SK-N-SH treated with all-trans-retinoic acid at 6 μM for 48 hours (cell line): ENCODE data around the gene SLC28A1.
"Not testable (repeated sequence)": the region's sequence is repeated elsewhere in the genome, so short reads cannot be mapped to it uniquely, and the experiment has no call there.

Experiments
- ATAC-seq: fragments of 200-7000 bp; cut with Tn5 transposase; 3 replicates; pipeline ENCODE4 v1.9.1; 2020; ENCODE audit warnings: mild to moderate bottlenecking, moderate library complexity
- ARNTL ChIP-seq: fragments of 450-650 bp; formaldehyde crosslinking; IDR thresholded peaks from 2 replicates; pipeline ENCODE4 v1.5.0; 2020; ENCODE audit warnings: low read depth, mild to moderate bottlenecking, moderate library complexity, borderline replicate concordance
- BACH2 ChIP-seq: fragments of 250-450 bp; sonication (Bioruptor Pico); IDR thresholded peaks from 2 replicates; pipeline ENCODE4 v1.9.0; 2021; ENCODE audit warnings: mild to moderate bottlenecking, borderline replicate concordance
- CREB5 ChIP-seq: fragments of 250-450 bp; sonication (Bioruptor Pico); IDR thresholded peaks from 2 replicates; pipeline ENCODE4 v1.5.1; 2020; ENCODE audit warnings: low read depth, mild to moderate bottlenecking, moderate library complexity
- CSDC2 ChIP-seq: fragments of 250-450 bp; sonication (Bioruptor Pico); IDR thresholded peaks from 2 replicates; pipeline ENCODE4 v1.5.0; 2020; ENCODE audit warnings: mild to moderate bottlenecking, moderate library complexity
- GLIS3 ChIP-seq: fragments of 250-450 bp; sonication (Bioruptor Pico); IDR thresholded peaks from 2 replicates; pipeline ENCODE4 v1.5.0; 2020; ENCODE audit warnings: mild to moderate bottlenecking, moderate library complexity
- ISL1 ChIP-seq: fragments of 250-450 bp; sonication (Bioruptor Pico); IDR thresholded peaks from 2 replicates; pipeline ENCODE4 v2.1.2; 2022; ENCODE audit warnings: mild to moderate bottlenecking, moderate library complexity
- OSR1 ChIP-seq: fragments of 250-450 bp; sonication (Bioruptor Pico); IDR thresholded peaks from 2 replicates; pipeline ENCODE4 v1.8.0; 2022; ENCODE audit warnings: moderate library complexity, mild to moderate bottlenecking, inconsistent platforms
- POU6F1 ChIP-seq: fragments of 250-450 bp; sonication (Bioruptor Pico); IDR thresholded peaks from 2 replicates; pipeline ENCODE4 v1.8.0; 2021; ENCODE audit warnings: low read depth, mild to moderate bottlenecking, moderate library complexity, borderline replicate concordance
- PPARA ChIP-seq: fragments of 250-450 bp; sonication (Bioruptor Pico); IDR thresholded peaks from 2 replicates; pipeline ENCODE4 v1.5.0; 2020; ENCODE audit warnings: mild to moderate bottlenecking, borderline replicate concordance
- RARB ChIP-seq: fragments of 250-450 bp; sonication (Bioruptor Pico); IDR thresholded peaks from 2 replicates; pipeline ENCODE4 v1.8.0; 2021; ENCODE audit warnings: mild to moderate bottlenecking, moderate library complexity
- SNAI2 ChIP-seq: fragments of 250-450 bp; sonication (Bioruptor Pico); IDR thresholded peaks from 2 replicates; pipeline ENCODE4 v1.5.0; 2020; ENCODE audit warnings: mild to moderate bottlenecking, moderate library complexity
- TCF4 ChIP-seq: fragments of 250-450 bp; sonication (Bioruptor Pico); IDR thresholded peaks from 2 replicates; pipeline ENCODE4 v1.8.0; 2021; ENCODE audit warnings: mild to moderate bottlenecking, moderate library complexity, borderline replicate concordance
- TOX ChIP-seq: fragments of 250-450 bp; sonication (Bioruptor Pico); IDR thresholded peaks from 2 replicates; pipeline ENCODE4 v1.8.0; 2021; ENCODE audit warnings: mild to moderate bottlenecking, moderate library complexity, borderline replicate concordance
- ZC3H10 ChIP-seq: fragments of 250-450 bp; sonication (Bioruptor Pico); IDR thresholded peaks from 2 replicates; pipeline ENCODE4 v1.5.1; 2021; ENCODE audit warnings: mild to moderate bottlenecking, moderate library complexity
- ZFP3 ChIP-seq: fragments of 250-450 bp; sonication (Bioruptor Pico); IDR thresholded peaks from 2 replicates; pipeline ENCODE4 v1.5.0; 2020; ENCODE audit warnings: mild to moderate bottlenecking, moderate library complexity
- ZFP30 ChIP-seq: fragments of 450-650 bp; formaldehyde crosslinking; IDR thresholded peaks from 2 replicates; pipeline ENCODE4 v1.5.0; 2022; ENCODE audit warnings: mild to moderate bottlenecking, moderate library complexity
- ZNF565 ChIP-seq: fragments of 450-650 bp; formaldehyde crosslinking; conservative IDR thresholded peaks from 2 replicates; pipeline ENCODE4 v1.5.0; 2020; ENCODE audit warnings: low read depth, mild to moderate bottlenecking, moderate library complexity
- ZNF70 ChIP-seq: fragments of 450-650 bp; formaldehyde crosslinking; IDR thresholded peaks from 2 replicates; pipeline ENCODE4 v1.5.0; 2020; ENCODE audit warnings: mild to moderate bottlenecking, moderate library complexity
- ZNF8 ChIP-seq: fragments of 450-650 bp; formaldehyde crosslinking; IDR thresholded peaks from 2 replicates; pipeline ENCODE4 v1.5.0; 2020; ENCODE audit warnings: mild to moderate bottlenecking, moderate library complexity
- TF ChIP-seq, protein P1 (sequence below): fragments of 250-450 bp; sonication (Bioruptor Pico); IDR thresholded peaks from 2 replicates; pipeline ENCODE4 v1.5.1; 2021; ENCODE audit warnings: mild to moderate bottlenecking, moderate library complexity
- TF ChIP-seq, protein P2 (sequence below): fragments of 250-450 bp; sonication (Bioruptor Pico); IDR thresholded peaks from 2 replicates; pipeline ENCODE4 v1.5.0; 2020; ENCODE audit warnings: mild to moderate bottlenecking, moderate library complexity

Gene SLC28A1

DNA sequence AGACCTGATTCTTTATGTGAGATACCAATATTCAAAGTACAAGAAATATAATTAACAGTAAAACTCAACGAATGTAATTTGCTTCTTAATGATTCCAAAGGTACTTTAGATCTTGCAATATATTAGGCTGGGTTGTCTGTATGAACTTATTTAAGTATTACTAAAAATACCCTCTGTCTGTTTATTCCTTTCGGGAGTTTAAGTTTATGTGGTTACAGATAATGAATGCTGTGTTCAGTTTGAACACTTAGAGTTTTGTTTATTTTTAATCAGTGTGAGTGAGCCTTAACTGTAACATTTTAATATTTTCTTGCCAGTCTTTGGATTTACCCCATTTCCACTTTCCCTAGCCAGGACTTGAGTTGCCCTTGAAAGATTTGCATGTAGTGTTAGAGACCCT, 100.7 kb downstream of the SLC28A1 start (continued):
- TF ChIP-seq CSDC2 (CRISPR knock-in tag) (no peak), ZFP30 (CRISPR knock-in tag) (no peak), ZNF8 (CRISPR knock-in tag) (no peak), PPARA (no peak), ZFP3 (CRISPR knock-in tag) (no peak)
- TF ChIP-seq, all 23 proteins: peak for 0

- ATAC-seq = not testable (repeated sequence)
These were observed 102.9 kb downstream of the SLC28A1 start for GRCh38 chr15:84987351-84987750.

DNA sequence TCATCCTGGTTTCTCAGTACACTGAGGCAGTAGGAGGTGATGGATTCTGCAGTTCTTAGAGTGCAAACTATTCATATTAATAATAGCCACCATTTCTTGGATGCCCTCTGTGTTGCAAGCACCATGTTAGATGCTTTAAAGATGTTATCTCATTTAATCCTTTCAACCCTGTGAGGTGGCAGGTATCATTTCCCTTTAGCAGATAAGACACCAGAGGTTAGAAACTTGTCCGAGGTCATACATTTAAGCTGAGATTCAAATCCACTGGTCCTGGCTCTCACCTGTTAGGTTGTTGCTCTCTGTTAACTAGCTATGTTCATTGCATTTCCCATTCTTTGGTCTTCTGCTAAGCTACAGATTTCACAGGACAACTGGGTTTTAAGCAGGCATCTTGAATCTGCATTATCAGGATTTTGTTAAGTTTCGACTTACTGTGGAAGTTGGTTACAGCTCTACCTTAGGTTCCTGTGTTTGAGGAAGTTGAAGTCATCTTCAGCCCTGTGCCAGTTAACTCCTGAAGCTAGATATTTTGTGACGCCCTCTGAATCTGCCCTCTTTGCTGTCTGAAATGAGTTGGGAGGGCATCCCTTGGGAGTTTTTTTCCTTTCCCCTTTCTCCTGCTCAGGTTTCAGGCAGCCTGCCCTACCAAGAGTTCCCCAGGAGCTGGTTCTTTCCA, 103.6 kb downstream of the SLC28A1 start:
- TF ChIP-seq, protein P1, sequence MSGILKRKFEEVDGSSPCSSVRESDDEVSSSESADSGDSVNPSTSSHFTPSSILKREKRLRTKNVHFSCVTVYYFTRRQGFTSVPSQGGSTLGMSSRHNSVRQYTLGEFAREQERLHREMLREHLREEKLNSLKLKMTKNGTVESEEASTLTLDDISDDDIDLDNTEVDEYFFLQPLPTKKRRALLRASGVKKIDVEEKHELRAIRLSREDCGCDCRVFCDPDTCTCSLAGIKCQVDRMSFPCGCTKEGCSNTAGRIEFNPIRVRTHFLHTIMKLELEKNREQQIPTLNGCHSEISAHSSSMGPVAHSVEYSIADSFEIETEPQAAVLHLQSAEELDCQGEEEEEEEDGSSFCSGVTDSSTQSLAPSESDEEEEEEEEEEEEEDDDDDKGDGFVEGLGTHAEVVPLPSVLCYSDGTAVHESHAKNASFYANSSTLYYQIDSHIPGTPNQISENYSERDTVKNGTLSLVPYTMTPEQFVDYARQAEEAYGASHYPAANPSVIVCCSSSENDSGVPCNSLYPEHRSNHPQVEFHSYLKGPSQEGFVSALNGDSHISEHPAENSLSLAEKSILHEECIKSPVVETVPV (CRISPR knock-in tag) = no peak
- TF ChIP-seq SNAI2 (CRISPR knock-in tag) (no peak), RARB (CRISPR knock-in tag) (no peak), ZFP3 (CRISPR knock-in tag) (no peak), POU6F1 (no peak), ZC3H10 (no peak), TCF4 (CRISPR knock-in tag) (no peak), ARNTL (CRISPR knock-in tag) (no peak), TOX (no peak), ISL1 (CRISPR knock-in tag) (no peak), ZNF70 (CRISPR knock-in tag) (no peak), CREB5 (CRISPR knock-in tag) (no peak), ZNF8 (CRISPR knock-in tag) (no peak), ZFP30 (CRISPR knock-in tag) (no peak), OSR1 (no peak), BACH2 (CRISPR knock-in tag) (no peak)
- no peak for ATAC-seq

GRCh38 chr15:84988909-84989644, 104.6 kb downstream of the SLC28A1 start:
- no peak for ATAC-seq
- TF ChIP-seq RARB (CRISPR knock-in tag) = no peak
- TF ChIP-seq PPARA = no peak
- no peak for TF ChIP-seq ARNTL (CRISPR knock-in tag)
- TF ChIP-seq GLIS3 (CRISPR knock-in tag) = no peak
- TF ChIP-seq ISL1 (CRISPR knock-in tag) = no peak
- TF ChIP-seq ZNF565 (CRISPR knock-in tag) = no peak
- TF ChIP-seq ZNF8 (CRISPR knock-in tag) = no peak
- TF ChIP-seq OSR1 = no peak
- TF ChIP-seq TOX = no peak
- TF ChIP-seq, protein P2, sequence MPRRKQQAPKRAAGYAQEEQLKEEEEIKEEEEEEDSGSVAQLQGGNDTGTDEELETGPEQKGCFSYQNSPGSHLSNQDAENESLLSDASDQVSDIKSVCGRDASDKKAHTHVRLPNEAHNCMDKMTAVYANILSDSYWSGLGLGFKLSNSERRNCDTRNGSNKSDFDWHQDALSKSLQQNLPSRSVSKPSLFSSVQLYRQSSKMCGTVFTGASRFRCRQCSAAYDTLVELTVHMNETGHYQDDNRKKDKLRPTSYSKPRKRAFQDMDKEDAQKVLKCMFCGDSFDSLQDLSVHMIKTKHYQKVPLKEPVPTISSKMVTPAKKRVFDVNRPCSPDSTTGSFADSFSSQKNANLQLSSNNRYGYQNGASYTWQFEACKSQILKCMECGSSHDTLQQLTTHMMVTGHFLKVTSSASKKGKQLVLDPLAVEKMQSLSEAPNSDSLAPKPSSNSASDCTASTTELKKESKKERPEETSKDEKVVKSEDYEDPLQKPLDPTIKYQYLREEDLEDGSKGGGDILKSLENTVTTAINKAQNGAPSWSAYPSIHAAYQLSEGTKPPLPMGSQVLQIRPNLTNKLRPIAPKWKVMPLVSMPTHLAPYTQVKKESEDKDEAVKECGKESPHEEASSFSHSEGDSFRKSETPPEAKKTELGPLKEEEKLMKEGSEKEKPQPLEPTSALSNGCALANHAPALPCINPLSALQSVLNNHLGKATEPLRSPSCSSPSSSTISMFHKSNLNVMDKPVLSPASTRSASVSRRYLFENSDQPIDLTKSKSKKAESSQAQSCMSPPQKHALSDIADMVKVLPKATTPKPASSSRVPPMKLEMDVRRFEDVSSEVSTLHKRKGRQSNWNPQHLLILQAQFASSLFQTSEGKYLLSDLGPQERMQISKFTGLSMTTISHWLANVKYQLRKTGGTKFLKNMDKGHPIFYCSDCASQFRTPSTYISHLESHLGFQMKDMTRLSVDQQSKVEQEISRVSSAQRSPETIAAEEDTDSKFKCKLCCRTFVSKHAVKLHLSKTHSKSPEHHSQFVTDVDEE (CRISPR knock-in tag) = no peak
- TF ChIP-seq ZFP30 (CRISPR knock-in tag) = no peak
- TF ChIP-seq CSDC2 (CRISPR knock-in tag) = no peak
- TF ChIP-seq ZFP3 (CRISPR knock-in tag) = no peak
